ENCODE results near the gene PRSS56.

DNA sequence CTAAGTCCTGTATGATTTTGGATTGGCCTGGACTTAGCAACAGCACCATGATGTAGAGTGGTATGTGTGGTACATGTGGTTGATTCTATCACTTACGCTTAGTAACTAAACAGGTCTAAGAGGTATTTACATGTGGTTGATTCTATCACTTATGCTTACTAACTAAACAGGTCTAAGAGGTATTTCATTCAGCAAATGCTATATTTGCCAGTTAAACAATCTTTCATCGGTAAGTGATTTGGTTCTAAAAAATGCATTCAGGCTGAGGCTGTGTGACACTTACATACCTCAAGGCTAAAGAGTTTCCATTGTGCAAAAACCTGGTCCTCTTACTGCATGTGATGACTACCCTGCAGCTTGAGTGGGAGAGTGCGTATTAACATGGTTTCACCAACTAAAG is 43.4 kb downstream of the PRSS56 start:
- TF ChIP-seq CTCF (IDR thresholded peaks at IDR 0.05; ENCODE audit: insufficient read depth, low read depth, low read length) = no peak
- no peak for TF ChIP-seq EZH2 (IDR thresholded peaks at IDR 0.05; ENCODE audit: insufficient read depth, low read length)
